B cell (primary cell): ENCODE results near the gene PRR35. TPM values are rescaled to one million over a fixed set of nuclear protein-coding genes. Genes with fewer than 3 reads are reported as not detected.

Source experiments
- ATAC-seq: fragments of 200-7000 bp; cut with Tn5 transposase; one replicate; pipeline ENCODE4 v1.10.0; 2021; ENCODE audit warnings: low read depth, mild to moderate bottlenecking, moderate number of reproducible peaks, moderate library complexity
- CTCF ChIA-PET: fragments of 350-600 bp; sonication (Branson Sonifier 250); formaldehyde crosslinking; loops from one replicate; lab custom pipeline; 2021; ENCODE audit warnings: antibody characterized with exemption, inconsistent platforms; lab: Charles Lee
- POLR2A ChIA-PET: fragments of 350-600 bp; sonication (Branson Sonifier 250); formaldehyde crosslinking; loops from one replicate; lab custom pipeline; 2021; ENCODE audit warnings: antibody characterized with exemption; lab: Charles Lee
- DNase-seq: peaks from one replicate; pipeline ENCODE4 v3.0.0; 2013
- H2AFZ ChIP-seq: 2 replicates; pipeline ENCODE4 v1.6.1; 2012; ENCODE audit warnings: mild to moderate bottlenecking, low read depth, low read length; ENCODE audit not compliant: insufficient read depth, poor library complexity, severe bottlenecking
- H3K27ac ChIP-seq, 2 donors: 1 replicate in 1 of 2; 2 replicates in 1 of 2; pipeline ENCODE4 v1.5.1; 2012 to 2013; ENCODE audit warnings: low read length in 2 of 2, mild to moderate bottlenecking in 2 of 2, moderate library complexity in 1 of 2
- H3K27me3 ChIP-seq, 4 experiments: fragments of 200-600 bp in 1 of 4; sonication (generic) in 1 of 4; replicated peaks in 1 of 4; 1 replicate in 2 of 4; 2 replicates in 2 of 4; pipeline versions ENCODE4 v1.6.1 to v1.7.0; 2013 to 2016; ENCODE audit warnings: low read length in 3 of 4, mild to moderate bottlenecking in 2 of 4, mixed read lengths in 1 of 4, moderate library complexity in 1 of 4; ENCODE audit not compliant: insufficient read depth in 4 of 4, control insufficient read depth in 3 of 4; ENCODE audit errors: control extremely low read depth in 1 of 4
- H3K36me3 ChIP-seq, 2 experiments: replicated peaks in 1 of 2; 1 replicate in 1 of 2; 2 replicates in 1 of 2; pipeline versions ENCODE4 v1.6.1 to v1.7.1; 2013; ENCODE audit warnings: low read length in 1 of 2; ENCODE audit not compliant: insufficient read depth in 2 of 2, control insufficient read depth in 1 of 2; ENCODE audit errors: control extremely low read depth in 1 of 2, extremely low read depth in 1 of 2
- H3K4me1 ChIP-seq, 2 donors: fragments of 200-600 bp in 1 of 2; sonication (generic) in 1 of 2; 1 replicate in 1 of 2; 2 replicates in 1 of 2; pipeline versions ENCODE4 v1.5.1 to v1.6.1; 2013 to 2017; ENCODE audit warnings: low read length in 2 of 2; ENCODE audit not compliant: control insufficient read depth in 2 of 2, insufficient read depth in 2 of 2
- H3K4me2 ChIP-seq: replicated peaks from 2 replicates; pipeline ENCODE3; 2012; ENCODE audit warnings: mild to moderate bottlenecking, low read depth, low read length; ENCODE audit not compliant: poor library complexity, severe bottlenecking
- H3K4me3 ChIP-seq, 5 experiments: fragments of 200-600 bp in 1 of 5; sonication (generic) in 1 of 5; 1 replicate in 3 of 5; 2 replicates in 2 of 5; pipeline versions ENCODE4 v1.5.1 to v1.7.0; 2011 to 2016; ENCODE audit warnings: low read length in 4 of 5, mild to moderate bottlenecking in 4 of 5, low read depth in 2 of 5, control low read depth in 1 of 5, moderate library complexity in 1 of 5; ENCODE audit not compliant: insufficient read depth in 1 of 5; ENCODE audit errors: control extremely low read depth in 1 of 5, extremely low read depth in 1 of 5
- H3K79me2 ChIP-seq: fragments of 200-600 bp; sonication (generic); one replicate; pipeline ENCODE4 v1.6.0; 2016; ENCODE audit warnings: low read length; ENCODE audit not compliant: control insufficient read depth, insufficient read depth
- H3K9ac ChIP-seq: fragments of 200-600 bp; sonication (generic); 2 replicates; pipeline ENCODE4 v1.6.1; 2017; ENCODE audit warnings: mild to moderate bottlenecking, low read length, moderate library complexity
- H3K9me3 ChIP-seq, 3 donors: one replicate each; pipeline versions ENCODE4 v1.6.1 to v1.7.1; 2013; ENCODE audit warnings: low read length in 2 of 3; ENCODE audit not compliant: control insufficient read depth in 2 of 3, insufficient read depth in 1 of 3; ENCODE audit errors: control extremely low read depth in 1 of 3
- H4K20me1 ChIP-seq: 2 replicates; pipeline ENCODE4 v1.6.0; 2012; ENCODE audit warnings: mild to moderate bottlenecking, low read length; ENCODE audit not compliant: insufficient read depth, control insufficient read depth, poor library complexity, severe bottlenecking
- H3K27ac Mint-ChIP-seq: one replicate; pipeline ENCODE4 v1.8.0; 2021; ENCODE audit warnings: mixed read lengths
- H3K27me3 Mint-ChIP-seq: one replicate; pipeline ENCODE4 v1.8.0; 2021; ENCODE audit warnings: mixed read lengths
- H3K4me1 Mint-ChIP-seq: one replicate; pipeline ENCODE4 v1.8.0; 2021; ENCODE audit warnings: mixed read lengths
- H3K4me3 Mint-ChIP-seq: one replicate; pipeline ENCODE4 v1.8.0; 2021; ENCODE audit warnings: mixed read lengths
- H3K9me3 Mint-ChIP-seq: one replicate; pipeline ENCODE4 v1.8.0; 2022; ENCODE audit warnings: mixed read lengths; ENCODE audit not compliant: insufficient read depth
- CTCF ChIP-seq: fragments of 200-600 bp; IDR thresholded peaks from one replicate; pipeline ENCODE4 v1.8.0; 2022; ENCODE audit warnings: antibody characterized with exemption, mild to moderate bottlenecking
- EZH2 ChIP-seq: IDR thresholded peaks from 2 replicates; pipeline ENCODE4 v1.6.1; 2012; ENCODE audit warnings: borderline replicate concordance, low read depth, mild to moderate bottlenecking, moderate library complexity, low read length; ENCODE audit not compliant: insufficient read depth, poor library complexity, severe bottlenecking
- WGBS: methylation state at CpG from one replicate; pipeline ENCODE4 v1.1.5; 2013; ENCODE audit warnings: missing lambda C conversion rate; ENCODE audit not compliant: insufficient coverage; 5-methylcytosine and 5-hydroxymethylcytosine counted together
- intact Hi-C: fragments of 100-400 bp; cut with micrococcal nuclease; formaldehyde crosslinking; loops from one replicate; pipeline ENCODE4 v1.10.0; 2022
- polyA plus RNA-seq: library from polyadenylated mRNA; depleted of rRNA; stranded (reverse); fragments of >200 nt; gene quantifications from 2 replicates; pipeline ENCODE4 v1.2.3, GENCODE V29; 2012
- total RNA-seq, 2 donors: library from RNA; stranded (reverse); fragments of 120-200 nt in 1 of 2; gene quantifications; 1 replicate in 1 of 2; 2 replicates in 1 of 2; pipeline versions ENCODE4 v1.2.3 to v1.2.4, GENCODE V29; 2013 to 2022

PRR35 gene
- total and polyA plus RNA-seq, 2 donors (not counting 1 experiment from before 2014, with no cell fraction given), result not detected

DNA sequence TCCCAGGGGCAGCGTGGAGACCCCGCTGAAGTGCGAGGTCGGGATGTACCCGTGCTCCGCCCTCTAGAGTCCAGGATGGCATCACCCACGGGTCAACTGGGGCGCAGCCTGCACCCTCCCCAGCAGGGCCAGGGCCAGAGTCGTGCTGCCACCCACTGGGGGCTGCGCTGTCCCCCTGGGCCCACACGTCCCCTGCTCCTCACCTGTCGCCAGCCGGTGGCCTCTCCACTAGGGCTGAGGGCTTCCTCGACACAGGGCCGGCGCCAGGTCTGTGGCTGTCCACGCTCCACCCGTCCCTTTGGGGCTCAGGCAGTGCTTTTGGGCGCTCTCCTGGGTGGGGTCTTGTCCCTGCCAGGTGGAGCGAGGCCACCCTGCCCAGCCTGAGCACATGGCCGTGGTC, 11.6 kb upstream of the PRR35 start:
- Histone ChIP-seq H3K4me2 (no peak overlapping the region), H3K79me2 (peaks cover 6% of the 10 kb centered on the region), H3K9ac (no peak overlapping the region), H3K27me3 (no peaks in the 10 kb centered on the region), H3K27ac (no peak overlapping the region), H3K4me1 (no peaks in the 10 kb centered on the region), H3K36me3 (peaks cover 0 to 5% of the 10 kb centered on the region in 2 experiments), H4K20me1 (peaks cover 9% of the 10 kb centered on the region), H3K9me3 (no peaks in the 10 kb centered on the region), H3K4me3 (no peak overlapping the region), H2AFZ (no peak overlapping the region)
- TF ChIP-seq CTCF (no peak), EZH2 (no peak)
- H3K9me3 Mint-ChIP-seq, result no peaks in the 10 kb centered on the region
- ChIA-PET CTCF (no interaction called here), POLR2A (no interaction called here)
- H3K4me3 Mint-ChIP-seq, result no peak overlapping the region
- ATAC-seq (no peak), DNase-seq (no peak)
- 98% methylated on average over 21 of the region's 21 CpGs for WGBS
- intact Hi-C loops, result no loop called here
- no peaks in the 10 kb centered on the region for H3K4me1 Mint-ChIP-seq
- no peaks in the 10 kb centered on the region for H3K27me3 Mint-ChIP-seq
- no peak overlapping the region for H3K27ac Mint-ChIP-seq

GRCh38 chr16:549544-550263, 10.5 kb upstream of the PRR35 start:
- 98% methylated on average over 51 of the region's 54 CpGs for whole genome bisulfite sequencing
- no peaks in the 10 kb centered on the region for H3K27me3 ChIP-seq
- no peak overlapping the region for H3K27ac ChIP-seq

More at GRCh38 chr16:549544-550263, 10.5 kb upstream of the PRR35 start:
- Histone ChIP-seq H2AFZ (no peak overlapping the region), H4K20me1 (no peaks in the 10 kb centered on the region), H3K4me2 (no peak overlapping the region), H3K4me3 (no peak overlapping the region), H3K4me1 (no peaks in the 10 kb centered on the region), H3K36me3 (peaks cover 0 to 8% of the 10 kb centered on the region in 2 experiments), H3K9me3 (no peaks in the 10 kb centered on the region), H3K9ac (no peak overlapping the region), H3K79me2 (peaks cover 3% of the 10 kb centered on the region)
- ChIA-PET CTCF (no interaction called here), POLR2A (no interaction called here)
- intact Hi-C loops, result no loop called here
- Mint-ChIP-seq H3K27ac (no peak overlapping the region), H3K27me3 (no peaks in the 10 kb centered on the region), H3K4me1 (no peaks in the 10 kb centered on the region), H3K9me3 (no peaks in the 10 kb centered on the region), H3K4me3 (no peak overlapping the region)
- DNase-seq (no peak), ATAC-seq (no peak)
- TF ChIP-seq CTCF, result no peak
- no peak for TF ChIP-seq EZH2
